ENCODE measurements around the gene HMGN4. TPM values are rescaled to one million over a fixed set of nuclear protein-coding genes. Genes with fewer than 3 reads are reported as not detected.

The HMGN4 gene
- total RNA-seq, 1 experiment from 2014 or later: 73.8 TPM

DNA sequence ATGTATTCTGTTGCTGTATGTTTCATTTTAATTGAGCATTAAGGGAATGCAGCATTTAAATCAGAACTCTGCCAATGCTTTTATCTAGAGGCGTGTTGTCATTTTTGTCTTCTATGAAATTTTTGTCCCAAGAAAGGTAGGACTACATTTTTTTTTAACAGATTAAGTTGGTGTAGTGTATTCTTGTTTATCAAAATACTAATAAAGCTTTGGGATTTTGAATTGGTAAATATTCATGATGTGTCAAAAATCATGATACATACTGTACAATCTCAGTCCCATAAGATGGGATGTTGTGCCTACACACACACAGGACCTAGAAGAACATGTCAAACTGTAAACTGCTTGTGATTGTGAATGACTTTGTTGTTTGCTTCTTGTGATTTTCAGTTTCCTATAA is 11.2 kb upstream of the HMGN4 start:
- no peaks in the 10 kb centered on the region for H3K9me2 ChIP-seq (ENCODE audit: insufficient read depth)
- no peaks in the 10 kb centered on the region for H3K27me3 ChIP-seq (ENCODE audit: insufficient read depth, low read length)
- no peak overlapping the region for H3K4me3 ChIP-seq (replicated peaks in 1 of 2; ENCODE audit: low read depth in 1 of 2, low read length in 2 of 2)
- no peaks in the 10 kb centered on the region for H3K4me1 ChIP-seq (ENCODE audit: control insufficient read depth in 1 of 2, insufficient read depth in 2 of 2, low read length in 2 of 2)
- ChIA-PET POLR2A (interaction anchor here (1.0 kb wide), 1 partner anchor 11 kb away, joined by 3 read pairs; the partner anchor contains the start of gene HMGN4), RAD21 (ENCODE audit: low non-redundant PET in 1 of 2, low total read pairs in 2 of 2, uncharacterized antibody in 2 of 2, unreplicated experiment in 2 of 2) (no interaction called here), CTCF (interaction anchor here (1.4 kb wide), 1 partner anchor 185 kb away, joined by 3 read pairs; no protein-coding TSS in a partner anchor)
- H3K9me3 ChIP-seq (ENCODE audit: control insufficient read depth in 1 of 2, insufficient read depth in 1 of 2, low read depth in 1 of 2, low read length in 2 of 2): no peaks in the 10 kb centered on the region
- H4K20me1 ChIP-seq (ENCODE audit: insufficient read depth): no peaks in the 10 kb centered on the region
- no peak overlapping the region for H3K27ac ChIP-seq (ENCODE audit: low read depth, low read length)
- ATAC-seq (no peak), DNase-seq (ENCODE audit: low read depth, low spot score) (no peak)
- intact Hi-C loops (cut with micrococcal nuclease): no loop called here
- no peak overlapping the region for H3K4me2 ChIP-seq (ENCODE audit: low read length)
- no peak overlapping the region for H3K9ac ChIP-seq (ENCODE audit: low read length)
- no peak overlapping the region for H2AFZ ChIP-seq (ENCODE audit: low read depth, low read length, poor library complexity, severe bottlenecking)
- TF ChIP-seq RAD21 (IDR thresholded peaks at IDR 0.05; ENCODE audit: low read depth) (no peak), POLR2AphosphoS5 (IDR thresholded peaks at IDR 0.05; ENCODE audit: low read depth, low read length) (no peak), SRF (IDR thresholded peaks at IDR 0.05; ENCODE audit: low read depth) (no peak), EZH2 (IDR thresholded peaks at IDR 0.05) (no peak), ZNF274 (IDR thresholded peaks at IDR 0.05; ENCODE audit: low read depth, low read length) (no peak), CBX3 (IDR thresholded peaks at IDR 0.05; ENCODE audit: low read depth) (no peak), YY1 (IDR thresholded peaks at IDR 0.05; ENCODE audit: extremely low read depth, insufficient replicate concordance, low read depth, low read length) (no peak), FOSL1 (IDR thresholded peaks at IDR 0.05; ENCODE audit: low read depth) (no peak), POLR2A (IDR thresholded peaks at IDR 0.05; ENCODE audit: borderline replicate concordance, extremely low read depth, insufficient read depth, insufficient read length) (no peak), ZFX (IDR thresholded peaks at IDR 0.05) (no peak), TCF7L2 (IDR thresholded peaks at IDR 0.05; ENCODE audit: borderline replicate concordance, extremely low read depth, insufficient read depth, insufficient read length) (no peak), SP1 (IDR thresholded peaks at IDR 0.05; ENCODE audit: low read depth) (no peak)
- TF ChIP-seq, protein P1, sequence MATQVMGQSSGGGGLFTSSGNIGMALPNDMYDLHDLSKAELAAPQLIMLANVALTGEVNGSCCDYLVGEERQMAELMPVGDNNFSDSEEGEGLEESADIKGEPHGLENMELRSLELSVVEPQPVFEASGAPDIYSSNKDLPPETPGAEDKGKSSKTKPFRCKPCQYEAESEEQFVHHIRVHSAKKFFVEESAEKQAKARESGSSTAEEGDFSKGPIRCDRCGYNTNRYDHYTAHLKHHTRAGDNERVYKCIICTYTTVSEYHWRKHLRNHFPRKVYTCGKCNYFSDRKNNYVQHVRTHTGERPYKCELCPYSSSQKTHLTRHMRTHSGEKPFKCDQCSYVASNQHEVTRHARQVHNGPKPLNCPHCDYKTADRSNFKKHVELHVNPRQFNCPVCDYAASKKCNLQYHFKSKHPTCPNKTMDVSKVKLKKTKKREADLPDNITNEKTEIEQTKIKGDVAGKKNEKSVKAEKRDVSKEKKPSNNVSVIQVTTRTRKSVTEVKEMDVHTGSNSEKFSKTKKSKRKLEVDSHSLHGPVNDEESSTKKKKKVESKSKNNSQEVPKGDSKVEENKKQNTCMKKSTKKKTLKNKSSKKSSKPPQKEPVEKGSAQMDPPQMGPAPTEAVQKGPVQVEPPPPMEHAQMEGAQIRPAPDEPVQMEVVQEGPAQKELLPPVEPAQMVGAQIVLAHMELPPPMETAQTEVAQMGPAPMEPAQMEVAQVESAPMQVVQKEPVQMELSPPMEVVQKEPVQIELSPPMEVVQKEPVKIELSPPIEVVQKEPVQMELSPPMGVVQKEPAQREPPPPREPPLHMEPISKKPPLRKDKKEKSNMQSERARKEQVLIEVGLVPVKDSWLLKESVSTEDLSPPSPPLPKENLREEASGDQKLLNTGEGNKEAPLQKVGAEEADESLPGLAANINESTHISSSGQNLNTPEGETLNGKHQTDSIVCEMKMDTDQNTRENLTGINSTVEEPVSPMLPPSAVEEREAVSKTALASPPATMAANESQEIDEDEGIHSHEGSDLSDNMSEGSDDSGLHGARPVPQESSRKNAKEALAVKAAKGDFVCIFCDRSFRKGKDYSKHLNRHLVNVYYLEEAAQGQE (IDR thresholded peaks at IDR 0.05; ENCODE audit: low read depth): no peak
- BruUV-seq (replicated peaks): no TSS peak
- H3K79me2 ChIP-seq (ENCODE audit: insufficient read depth, low read length): no peaks in the 10 kb centered on the region
- no peaks in the 10 kb centered on the region for H3K36me3 ChIP-seq (ENCODE audit: control insufficient read depth in 1 of 2, insufficient read depth in 2 of 2, low read length in 2 of 2)

Data from HCT116 (cell line).